SK-N-SH (cell line): ENCODE results near the gene FMNL2. TPM values are rescaled to one million over a fixed set of nuclear protein-coding genes. Genes with fewer than 3 reads are reported as not detected.

Experiments
- CTCF ChIA-PET: fragments of 300-600, 350-600 bp; formaldehyde crosslinking; extraction: SDS; loops from one replicate; lab custom pipeline; 2021; lab: Yijun Ruan, JAX
- POLR2A ChIA-PET: fragments of 350-600 bp; sonication (Branson Sonifier 250); formaldehyde crosslinking; extraction: SDS; loops from one replicate; lab custom pipeline; 2020; ENCODE audit warnings: antibody characterized with exemption, inconsistent platforms; lab: Yijun Ruan, JAX
- DNase-seq: peaks from one replicate; pipeline ENCODE4 v3.0.0; 2012
- H2AFZ ChIP-seq: fragments of 200-600 bp; sonication (generic); 2 replicates; pipeline ENCODE4 v1.8.1; 2016; ENCODE audit warnings: antibody characterized with exemption, mild to moderate bottlenecking, low read depth
- H3F3A ChIP-seq: fragments of 200-600 bp; sonication (generic); replicated peaks from 2 replicates; pipeline ENCODE3; 2016; ENCODE audit warnings: antibody characterized with exemption, mild to moderate bottlenecking; ENCODE audit not compliant: insufficient read depth
- H3K27ac ChIP-seq, 2 experiments: fragments of 200-500 bp in 1 of 2; fragments of 200-600 bp in 1 of 2; sonication (Bioruptor generic) in 1 of 2; sonication (generic), shearing (Covaris generic) in 1 of 2; 2 replicates each; pipeline versions ENCODE4 v1.5.1 to v1.6.1; 2014 to 2016; ENCODE audit warnings: low read depth in 2 of 2, inconsistent platforms in 1 of 2, low read length in 1 of 2, mild to moderate bottlenecking in 1 of 2, mixed read lengths in 1 of 2
- H3K27me3 ChIP-seq: fragments of 200-600 bp; sonication (generic), shearing (Covaris generic); 2 replicates; pipeline ENCODE4 v1.6.1; 2016; ENCODE audit warnings: mixed run types; ENCODE audit not compliant: insufficient read depth
- H3K36me3 ChIP-seq, 2 experiments: fragments of 200-500 bp in 1 of 2; fragments of 200-600 bp in 1 of 2; sonication (Bioruptor generic) in 1 of 2; sonication (generic) in 1 of 2; replicated peaks in 1 of 2; 2 replicates each; pipeline versions ENCODE3 to v1.5.1; 2014 to 2016; ENCODE audit warnings: low read length in 1 of 2, mild to moderate bottlenecking in 1 of 2; ENCODE audit not compliant: insufficient read depth in 2 of 2, control insufficient read depth in 1 of 2
- H3K4me1 ChIP-seq, 2 experiments: fragments of 200-500 bp in 1 of 2; fragments of 200-600 bp in 1 of 2; sonication (Bioruptor generic) in 1 of 2; sonication (generic), shearing (Covaris generic) in 1 of 2; 2 replicates each; pipeline versions ENCODE4 v1.5.1 to v1.6.1; 2014 to 2016; ENCODE audit warnings: low read depth in 1 of 2, low read length in 1 of 2, mixed run types in 1 of 2; ENCODE audit not compliant: insufficient read depth in 2 of 2, control insufficient read depth in 1 of 2
- H3K4me2 ChIP-seq: fragments of 200-600 bp; sonication (generic), shearing (Covaris generic); 2 replicates; pipeline ENCODE4 v1.6.1; 2017; ENCODE audit warnings: mixed run types
- H3K4me3 ChIP-seq, 2 experiments: fragments of 200-500 bp in 1 of 2; fragments of 200-600 bp in 1 of 2; sonication (Bioruptor generic) in 1 of 2; sonication (generic), shearing (Covaris generic) in 1 of 2; 2 replicates each; pipeline versions ENCODE4 v1.5.1 to v1.8.1; 2014 to 2016; ENCODE audit warnings: low read depth in 2 of 2, inconsistent platforms in 1 of 2, low read length in 1 of 2, mild to moderate bottlenecking in 1 of 2, mixed read lengths in 1 of 2, moderate library complexity in 1 of 2
- H3K79me2 ChIP-seq: fragments of 200-600 bp; sonication (generic); 2 replicates; pipeline ENCODE4 v1.8.1; 2017; ENCODE audit warnings: mild to moderate bottlenecking; ENCODE audit not compliant: insufficient read depth
- H3K9ac ChIP-seq: fragments of 200-600 bp; sonication (generic); 2 replicates; pipeline ENCODE4 v1.6.1; 2017; ENCODE audit warnings: mixed run types
- H3K9me2 ChIP-seq: fragments of 200-600 bp; sonication (generic); 2 replicates; pipeline ENCODE4 v1.6.1; 2017; ENCODE audit warnings: mixed run types
- H3K9me3 ChIP-seq: fragments of 200-600 bp; sonication (generic); 2 replicates; pipeline ENCODE4 v1.6.1; 2017; ENCODE audit warnings: mixed run types, mild to moderate bottlenecking, moderate library complexity
- H4K20me1 ChIP-seq: fragments of 200-600 bp; sonication (generic); 2 replicates; pipeline ENCODE4 v1.6.1; 2017; ENCODE audit warnings: mild to moderate bottlenecking, mixed run types; ENCODE audit not compliant: insufficient read depth
- CHD2 ChIP-seq: fragments of 150-350 bp; IDR thresholded peaks from 2 replicates; pipeline ENCODE4 v1.6.1; 2018; ENCODE audit warnings: low read length; ENCODE audit not compliant: partially characterized antibody
- EP300 ChIP-seq, 2 experiments: IDR thresholded peaks; 2 replicates each; pipeline versions ENCODE4 v1.4.0 to v1.6.1; 2012; ENCODE audit warnings: borderline replicate concordance in 1 of 2, low read depth in 1 of 2, low read length in 1 of 2
- FOSL2 ChIP-seq: IDR thresholded peaks from 2 replicates; pipeline ENCODE4 v1.4.0; 2012; ENCODE audit warnings: low read depth, mild to moderate bottlenecking, moderate library complexity, borderline replicate concordance
- JUND ChIP-seq: IDR thresholded peaks from 2 replicates; pipeline ENCODE4 v1.4.0; 2012
- MEF2A ChIP-seq: IDR thresholded peaks from 2 replicates; pipeline ENCODE4 v1.4.0; 2012; ENCODE audit warnings: low read depth, borderline replicate concordance
- MXI1 ChIP-seq: IDR thresholded peaks from 2 replicates; pipeline ENCODE4 v1.6.1; 2012; ENCODE audit warnings: mild to moderate bottlenecking, low read depth, low read length, improper control_type of control experiment
- NFIC ChIP-seq: IDR thresholded peaks from 2 replicates; pipeline ENCODE4 v1.4.0; 2012; ENCODE audit warnings: borderline replicate concordance
- NRF1 ChIP-seq: IDR thresholded peaks from 2 replicates; pipeline ENCODE4 v1.6.1; 2012; ENCODE audit warnings: low read depth, mild to moderate bottlenecking, low read length
- POLR2AphosphoS5 ChIP-seq: IDR thresholded peaks from 2 replicates; pipeline ENCODE4 v1.6.1; 2012; ENCODE audit warnings: low read depth, low read length
- RAD21 ChIP-seq: IDR thresholded peaks from 2 replicates; pipeline ENCODE4 v1.6.1; 2012; ENCODE audit warnings: mild to moderate bottlenecking, low read length
- RCOR1 ChIP-seq: fragments of 150-350 bp; IDR thresholded peaks from 2 replicates; pipeline ENCODE4 v1.6.1; 2017; ENCODE audit warnings: antibody characterized with exemption, low read length
- RXRA ChIP-seq: IDR thresholded peaks from 2 replicates; pipeline ENCODE4 v1.4.0; 2012; ENCODE audit warnings: low read depth, mild to moderate bottlenecking, borderline replicate concordance
- SMC3 ChIP-seq: IDR thresholded peaks from 2 replicates; pipeline ENCODE4 v1.6.1; 2012; ENCODE audit warnings: low read depth, low read length, improper control_type of control experiment
- TAF1 ChIP-seq: IDR thresholded peaks from 2 replicates; pipeline ENCODE4 v1.6.1; 2012; ENCODE audit warnings: low read depth, mild to moderate bottlenecking, low read length, moderate library complexity, borderline replicate concordance
- TCF12 ChIP-seq: IDR thresholded peaks from 2 replicates; pipeline ENCODE4 v1.4.0; 2012
- TEAD4 ChIP-seq: IDR thresholded peaks from 2 replicates; pipeline ENCODE4 v1.4.0; 2012; ENCODE audit warnings: mild to moderate bottlenecking, borderline replicate concordance; ENCODE audit not compliant: insufficient read depth
- WGBS: methylation state at CpG from one replicate; pipeline ENCODE4 v1.1.6; 2017; ENCODE audit warnings: low lambda C conversion rate; 5-methylcytosine and 5-hydroxymethylcytosine counted together
- polyA plus RNA-seq, 3 experiments: library from polyadenylated mRNA; depleted of rRNA; stranded (reverse); fragments of >200 nt; gene quantifications; 2 replicates each; pipeline ENCODE4 v1.2.3, GENCODE V29; 2012
- TF ChIP-seq, protein P1 (sequence below): fragments of 200-600 bp; sonication (generic); IDR thresholded peaks from 2 replicates; pipeline ENCODE4 v1.6.1; 2017; ENCODE audit warnings: antibody characterized with exemption, mild to moderate bottlenecking, moderate library complexity
- TF ChIP-seq, protein P2 (sequence below): fragments of 150-350 bp; IDR thresholded peaks from 2 replicates; pipeline ENCODE4 v1.6.1; 2016; ENCODE audit warnings: mild to moderate bottlenecking, low read depth, low read length
- TF ChIP-seq, protein P3 (sequence below): IDR thresholded peaks from 2 replicates; pipeline ENCODE4; 2012
- TF ChIP-seq, protein P4 (sequence below): fragments of 150-350 bp; IDR thresholded peaks from 2 replicates; pipeline ENCODE4 v1.6.1; 2017; ENCODE audit warnings: antibody characterized with exemption, low read length, low read depth, borderline replicate concordance

The FMNL2 gene
- polyA plus RNA-seq, 1 of the 3 experiments (the other 2 are of a cell fraction): 14.5 TPM

DNA sequence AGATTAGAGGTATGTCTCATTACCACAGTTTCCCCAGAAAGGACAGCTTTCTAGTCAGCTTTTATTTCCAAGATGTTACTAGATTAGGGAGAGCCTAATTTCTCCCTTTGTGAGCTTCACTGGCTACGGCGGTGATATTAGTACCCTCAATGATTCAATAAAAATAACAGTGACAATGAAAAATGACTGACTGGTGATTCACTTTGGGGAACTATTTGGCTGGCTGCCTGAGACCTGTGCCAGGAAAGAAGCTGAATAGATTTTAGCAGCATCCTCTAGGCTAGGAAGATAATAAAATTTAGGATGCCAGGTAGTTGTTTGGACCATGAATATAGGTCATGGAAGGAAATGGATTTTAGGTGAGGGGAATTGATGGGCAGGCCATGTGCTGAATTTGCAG lies 178.7 kb downstream of the FMNL2 start:
- peak overlapping the region; percentile 32; the same call in 1 of the 2 replicates for H3K4me2 ChIP-seq
- H3K4me3 ChIP-seq: no peak overlapping the region
- ChIA-PET POLR2A (no interaction called here), CTCF (interaction anchor here (0.9 to 1.5 kb wide), 2 partner anchors 177 to 324 kb away, joined by 3 to 4 read pairs; no protein-coding TSS in a partner anchor)
- WGBS: 11% methylated on average over 2 of the region's 2 CpGs
- peak overlapping the region; percentile 66 to 79 for H3K27ac ChIP-seq
- H3K27me3 ChIP-seq: no peaks in the 10 kb centered on the region
- H3K9me3 ChIP-seq: no peaks in the 10 kb centered on the region
- H4K20me1 ChIP-seq: peaks cover 12% of the 10 kb centered on the region; the same call in 1 of the 2 replicates
- peaks cover 14% of the 10 kb centered on the region; the same call in 1 of the 2 replicates for H3K79me2 ChIP-seq
- DNase-seq: no peak
- TF ChIP-seq NFIC (peak; percentile 99), TCF12 (peak; percentile 86), MEF2A (peak; percentile 43; the same call in 1 of the 2 replicates), EP300 (IDR thresholded peaks at IDR 0.05; ENCODE audit: borderline replicate concordance in 1 of 2, low read depth in 1 of 2, low read length in 1 of 2) (peak; percentile 74 to 78; a peak in 3 of 4 replicates), POLR2AphosphoS5 (peak; percentile 61; the same call in 1 of the 2 replicates), RAD21 (no peak), RCOR1 (0 out of 2 replicates have a peak, but pooled peaks have one; percentile 17), TEAD4 (peak; percentile 82), RXRA (peak; percentile 56), SMC3 (0 out of 2 replicates have a peak, but pooled peaks have one; percentile 9), CHD2 (no peak), NRF1 (no peak), TAF1 (no peak), JUND (peak; percentile 94), MXI1 (0 out of 2 replicates have a peak, but pooled peaks have one; percentile 15), FOSL2 (peak; percentile 97)
- TF ChIP-seq, protein P1, sequence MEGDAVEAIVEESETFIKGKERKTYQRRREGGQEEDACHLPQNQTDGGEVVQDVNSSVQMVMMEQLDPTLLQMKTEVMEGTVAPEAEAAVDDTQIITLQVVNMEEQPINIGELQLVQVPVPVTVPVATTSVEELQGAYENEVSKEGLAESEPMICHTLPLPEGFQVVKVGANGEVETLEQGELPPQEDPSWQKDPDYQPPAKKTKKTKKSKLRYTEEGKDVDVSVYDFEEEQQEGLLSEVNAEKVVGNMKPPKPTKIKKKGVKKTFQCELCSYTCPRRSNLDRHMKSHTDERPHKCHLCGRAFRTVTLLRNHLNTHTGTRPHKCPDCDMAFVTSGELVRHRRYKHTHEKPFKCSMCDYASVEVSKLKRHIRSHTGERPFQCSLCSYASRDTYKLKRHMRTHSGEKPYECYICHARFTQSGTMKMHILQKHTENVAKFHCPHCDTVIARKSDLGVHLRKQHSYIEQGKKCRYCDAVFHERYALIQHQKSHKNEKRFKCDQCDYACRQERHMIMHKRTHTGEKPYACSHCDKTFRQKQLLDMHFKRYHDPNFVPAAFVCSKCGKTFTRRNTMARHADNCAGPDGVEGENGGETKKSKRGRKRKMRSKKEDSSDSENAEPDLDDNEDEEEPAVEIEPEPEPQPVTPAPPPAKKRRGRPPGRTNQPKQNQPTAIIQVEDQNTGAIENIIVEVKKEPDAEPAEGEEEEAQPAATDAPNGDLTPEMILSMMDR: no peak
- TF ChIP-seq, protein P2, sequence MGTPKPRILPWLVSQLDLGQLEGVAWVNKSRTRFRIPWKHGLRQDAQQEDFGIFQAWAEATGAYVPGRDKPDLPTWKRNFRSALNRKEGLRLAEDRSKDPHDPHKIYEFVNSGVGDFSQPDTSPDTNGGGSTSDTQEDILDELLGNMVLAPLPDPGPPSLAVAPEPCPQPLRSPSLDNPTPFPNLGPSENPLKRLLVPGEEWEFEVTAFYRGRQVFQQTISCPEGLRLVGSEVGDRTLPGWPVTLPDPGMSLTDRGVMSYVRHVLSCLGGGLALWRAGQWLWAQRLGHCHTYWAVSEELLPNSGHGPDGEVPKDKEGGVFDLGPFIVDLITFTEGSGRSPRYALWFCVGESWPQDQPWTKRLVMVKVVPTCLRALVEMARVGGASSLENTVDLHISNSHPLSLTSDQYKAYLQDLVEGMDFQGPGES: no peak
- TF ChIP-seq, protein P3, sequence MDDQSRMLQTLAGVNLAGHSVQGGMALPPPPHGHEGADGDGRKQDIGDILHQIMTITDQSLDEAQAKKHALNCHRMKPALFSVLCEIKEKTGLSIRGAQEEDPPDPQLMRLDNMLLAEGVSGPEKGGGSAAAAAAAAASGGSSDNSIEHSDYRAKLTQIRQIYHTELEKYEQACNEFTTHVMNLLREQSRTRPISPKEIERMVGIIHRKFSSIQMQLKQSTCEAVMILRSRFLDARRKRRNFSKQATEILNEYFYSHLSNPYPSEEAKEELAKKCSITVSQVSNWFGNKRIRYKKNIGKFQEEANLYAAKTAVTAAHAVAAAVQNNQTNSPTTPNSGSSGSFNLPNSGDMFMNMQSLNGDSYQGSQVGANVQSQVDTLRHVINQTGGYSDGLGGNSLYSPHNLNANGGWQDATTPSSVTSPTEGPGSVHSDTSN: peak; percentile 96
- TF ChIP-seq, protein P4, sequence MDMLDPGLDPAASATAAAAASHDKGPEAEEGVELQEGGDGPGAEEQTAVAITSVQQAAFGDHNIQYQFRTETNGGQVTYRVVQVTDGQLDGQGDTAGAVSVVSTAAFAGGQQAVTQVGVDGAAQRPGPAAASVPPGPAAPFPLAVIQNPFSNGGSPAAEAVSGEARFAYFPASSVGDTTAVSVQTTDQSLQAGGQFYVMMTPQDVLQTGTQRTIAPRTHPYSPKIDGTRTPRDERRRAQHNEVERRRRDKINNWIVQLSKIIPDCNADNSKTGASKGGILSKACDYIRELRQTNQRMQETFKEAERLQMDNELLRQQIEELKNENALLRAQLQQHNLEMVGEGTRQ: no peak
- H3F3A ChIP-seq: peaks cover 17% of the 10 kb centered on the region
- H2AFZ ChIP-seq: no peak overlapping the region
- no peaks in the 10 kb centered on the region for H3K36me3 ChIP-seq
- H3K4me1 ChIP-seq: peaks cover 17 to 22% of the 10 kb centered on the region in 2 experiments; a peak in 3 of 4 replicates
- no peaks in the 10 kb centered on the region for H3K9me2 ChIP-seq
- H3K9ac ChIP-seq: no peak overlapping the region
